Sigmoid colon (tissue), 4 donors: ENCODE results near the gene ZNF787.

Experiments
- CTCF ChIP-seq, 4 experiments: fragments of 450-650 bp in 3 of 4; fragments of 200-600 bp in 1 of 4; IDR thresholded peaks; one replicate each; pipeline ENCODE4 v1.5.1; 2016 to 2019; ENCODE audit warnings: antibody characterized with exemption in 4 of 4, mild to moderate bottlenecking in 3 of 4, moderate library complexity in 2 of 4
- EP300 ChIP-seq, 4 donors: sonication (generic); formaldehyde crosslinking; IDR thresholded peaks; one replicate each; pipeline ENCODE4 v1.6.1; 2017; ENCODE audit warnings: antibody characterized with exemption in 4 of 4
- POLR2A ChIP-seq, 2 donors: fragments of 450-650 bp; IDR thresholded peaks; one replicate each; pipeline ENCODE4 v1.6.1; 2016; ENCODE audit warnings: antibody characterized with exemption in 2 of 2, mild to moderate bottlenecking in 2 of 2, moderate library complexity in 2 of 2
- POLR2AphosphoS5 ChIP-seq, 4 donors: sonication (generic); formaldehyde crosslinking; IDR thresholded peaks; one replicate each; pipeline ENCODE4 v1.6.1; 2017; ENCODE audit warnings: antibody characterized with exemption in 4 of 4

DNA sequence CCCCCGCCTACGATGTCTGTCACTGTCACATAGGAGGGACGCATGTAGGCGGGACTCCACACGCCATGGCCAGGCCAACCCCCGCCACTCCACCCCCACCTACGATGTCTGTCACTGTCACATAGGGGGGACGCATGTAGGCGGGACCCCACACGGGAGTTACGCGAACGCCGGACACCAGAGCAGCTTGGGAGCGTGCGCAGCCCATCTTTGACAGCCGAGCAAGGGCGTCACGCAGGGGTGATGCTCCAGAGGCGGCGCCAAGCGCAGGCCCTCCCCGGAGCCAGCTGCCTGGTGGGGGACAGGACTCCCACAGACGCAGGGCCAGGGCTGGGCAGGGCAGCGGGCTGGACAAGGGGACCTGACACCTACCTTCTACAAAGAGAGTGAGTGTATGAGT, 20.0 kb downstream of the ZNF787 start:
- TF ChIP-seq POLR2AphosphoS5 (IDR thresholded peaks at IDR 0.05) (no peak), CTCF (IDR thresholded peaks at IDR 0.05) (no peak), EP300 (IDR thresholded peaks at IDR 0.05) (no peak), POLR2A (IDR thresholded peaks at IDR 0.05) (no peak)
